ENCODE measurements around the gene CCSER1. TPM values are rescaled to one million over a fixed set of nuclear protein-coding genes. Genes with fewer than 3 reads are reported as not detected.

CCSER1 gene
- total and polyA plus RNA-seq, 2 of the 8 experiments (the other 6 are each of a cell fraction or from before 2014, with no cell fraction given), result 0.26 to 0.84 TPM

- TF ChIP-seq CHD7 (IDR thresholded peaks at IDR 0.05; ENCODE audit: insufficient replicate concordance, low read length) (no peak), E2F6 (IDR thresholded peaks at IDR 0.05) (no peak), SAP30 (IDR thresholded peaks at IDR 0.05; ENCODE audit: insufficient read depth, insufficient replicate concordance, low read length) (no peak), JUND (IDR thresholded peaks at IDR 0.05; ENCODE audit: low read length) (no peak), USF2 (IDR thresholded peaks at IDR 0.05; ENCODE audit: low read length) (no peak), KDM4A (IDR thresholded peaks at IDR 0.05; ENCODE audit: low read depth, low read length, severe bottlenecking) (no peak), EP300 (IDR thresholded peaks at IDR 0.05; ENCODE audit: borderline replicate concordance in 1 of 2, low read depth in 2 of 2, low read length in 2 of 2) (no peak)
Measured at GRCh38 chr4:91317434-91317833, 1190.2 kb downstream of the CCSER1 start (continued).
